Activated CD8-positive, alpha-beta memory T cell treated with anti-CD3 and anti-CD28 coated beads for 24 hours (primary cell): ENCODE results near the gene SCN7A.
"Not testable (repeated sequence)": the region's sequence is repeated elsewhere in the genome, so short reads cannot be mapped to it uniquely, and the experiment has no call there.

Source experiments
- DNase-seq: peaks from one replicate; pipeline ENCODE4 v3.0.0-alpha.2; 2020

Gene SCN7A

GRCh38 chr2:166451468-166451867, 42.6 kb downstream of the SCN7A start:
- DNase-seq: no peak

DNA sequence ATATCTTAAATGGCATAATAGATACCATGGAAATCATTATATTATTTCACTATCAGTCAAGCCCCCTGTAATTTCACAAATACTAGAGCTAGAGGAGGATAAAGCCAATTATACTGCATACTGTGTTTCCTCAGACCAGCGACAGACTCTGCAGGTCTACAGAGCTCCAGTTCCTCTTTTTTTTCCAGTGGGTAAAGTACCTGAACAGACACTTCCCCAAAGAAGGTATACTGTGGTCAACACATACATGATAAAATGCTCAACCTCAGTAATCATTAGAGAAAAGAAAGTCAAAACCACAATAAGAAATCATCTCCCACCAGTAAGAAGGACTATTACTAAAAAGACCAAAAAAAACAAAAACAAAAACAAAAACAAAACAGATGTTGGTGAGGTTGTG, 44.6 kb downstream of the SCN7A start:
- DNase-seq: no peak

- DNase-seq: no peak
Measured at GRCh38 chr2:166448106-166448505, 45.9 kb downstream of the SCN7A start.

GRCh38 chr2:166444306-166444705, 49.7 kb downstream of the SCN7A start:
- no peak for DNase-seq

DNA sequence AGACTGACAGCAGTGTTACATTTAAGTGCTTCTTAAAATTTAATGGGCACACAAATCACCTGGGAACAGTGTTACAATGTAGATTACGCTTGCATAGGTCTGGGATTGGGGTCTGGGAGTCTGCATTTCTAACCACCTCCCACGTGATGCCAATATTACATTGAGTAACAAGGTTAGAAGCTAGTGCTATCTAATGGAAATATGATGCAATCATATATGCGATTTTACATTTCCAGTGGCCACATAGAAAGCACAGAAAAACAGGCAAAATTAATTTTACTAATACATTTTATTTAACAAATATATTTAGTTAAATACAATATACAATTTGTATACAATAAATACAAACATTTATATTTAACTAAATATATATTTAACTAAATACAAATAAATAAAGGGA, 53.7 kb downstream of the SCN7A start:
- no peak for DNase-seq

GRCh38 chr2:166439078-166439477, 55.0 kb downstream of the SCN7A start:
- DNase-seq: no peak

- no peak for DNase-seq
Measured at GRCh38 chr2:166436976-166437375, 57.1 kb downstream of the SCN7A start.

DNA sequence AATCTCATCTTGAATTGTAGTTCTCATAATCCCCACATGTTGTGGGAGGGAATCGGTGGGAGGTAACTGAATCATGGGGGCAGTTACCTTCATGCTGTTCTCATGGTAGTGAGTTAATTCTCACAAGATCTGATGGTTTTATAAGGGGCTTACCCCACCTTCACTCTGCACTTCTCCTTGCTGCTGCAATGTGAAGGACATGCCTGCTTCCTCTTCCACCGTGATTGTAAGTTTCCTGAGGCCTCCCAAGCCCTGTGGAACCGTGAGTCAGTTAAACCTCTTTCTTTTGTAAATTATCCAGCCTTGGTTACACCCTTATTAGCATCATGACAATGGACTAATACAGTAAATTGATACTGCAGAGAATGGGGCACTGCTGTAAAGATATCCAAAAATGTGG, 57.9 kb downstream of the SCN7A start:
- DNase-seq: no peak

DNA sequence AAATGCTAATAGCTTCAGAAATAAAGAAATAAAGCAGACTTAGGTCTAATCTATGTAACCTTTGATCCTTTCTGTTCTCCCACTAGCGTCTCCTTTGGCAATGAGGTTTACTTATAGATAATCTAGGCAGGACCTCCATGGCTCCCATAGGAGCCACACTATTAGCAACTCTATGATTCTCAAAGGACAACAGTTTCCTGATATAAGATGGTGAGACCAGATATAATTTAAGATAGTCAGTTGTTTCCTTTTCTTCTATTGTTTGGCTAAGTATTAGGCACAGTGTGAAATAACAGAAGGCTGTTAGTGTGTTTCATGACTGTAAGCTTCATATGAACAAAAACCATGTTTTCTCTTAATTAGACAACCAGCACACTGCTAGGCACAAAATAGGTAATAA, 59.6 kb downstream of the SCN7A start:
- DNase-seq: no peak

- no peak for DNase-seq
Measured at GRCh38 chr2:166433457-166433856, 60.6 kb downstream of the SCN7A start.

- no peak for DNase-seq
Measured at GRCh38 chr2:166432331-166432730, 61.7 kb downstream of the SCN7A start.

DNA sequence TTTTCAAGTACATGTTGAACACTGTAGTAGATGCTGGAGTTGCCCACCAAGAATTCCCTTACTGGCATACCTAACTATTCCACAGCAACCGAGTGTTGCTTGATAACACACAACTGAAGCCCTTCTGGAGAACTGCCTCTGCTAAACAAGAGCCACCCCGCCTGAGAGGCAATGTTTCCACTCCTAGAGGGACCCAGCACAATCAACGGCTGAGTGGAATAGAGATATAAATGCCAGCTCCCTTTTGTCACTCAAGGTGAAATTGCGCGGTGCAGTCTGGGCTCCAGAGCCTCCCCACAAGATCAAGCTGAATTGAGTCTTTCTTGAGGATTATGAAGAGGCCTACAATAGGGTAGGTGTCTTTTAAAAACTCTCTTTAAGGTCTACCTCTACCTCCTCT, 69.2 kb downstream of the SCN7A start:
- DNase-seq: no peak

DNA sequence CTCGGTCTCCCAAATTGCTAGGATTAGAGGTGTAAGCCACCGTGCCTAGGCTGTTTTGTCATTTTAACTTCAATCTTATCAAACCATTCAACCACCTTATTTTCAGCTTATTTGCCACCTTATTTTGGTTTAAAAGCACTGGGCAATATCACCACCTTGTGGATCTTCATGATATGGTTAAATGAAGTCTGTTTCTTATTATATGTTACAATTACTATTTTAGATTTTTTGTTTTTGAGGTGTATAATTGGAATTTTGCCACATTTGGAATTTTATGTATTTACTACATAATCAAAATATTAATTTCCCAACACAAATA, 74.5 kb downstream of the SCN7A start:
- no peak for DNase-seq

GRCh38 chr2:166418853-166419615, 75.0 kb downstream of the SCN7A start:
- DNase-seq: no peak

GRCh38 chr2:166417669-166418068, 76.4 kb downstream of the SCN7A start:
- no peak for DNase-seq

- DNase-seq: no peak
Measured at GRCh38 chr2:166413255-166413654, 80.8 kb downstream of the SCN7A start.

DNA sequence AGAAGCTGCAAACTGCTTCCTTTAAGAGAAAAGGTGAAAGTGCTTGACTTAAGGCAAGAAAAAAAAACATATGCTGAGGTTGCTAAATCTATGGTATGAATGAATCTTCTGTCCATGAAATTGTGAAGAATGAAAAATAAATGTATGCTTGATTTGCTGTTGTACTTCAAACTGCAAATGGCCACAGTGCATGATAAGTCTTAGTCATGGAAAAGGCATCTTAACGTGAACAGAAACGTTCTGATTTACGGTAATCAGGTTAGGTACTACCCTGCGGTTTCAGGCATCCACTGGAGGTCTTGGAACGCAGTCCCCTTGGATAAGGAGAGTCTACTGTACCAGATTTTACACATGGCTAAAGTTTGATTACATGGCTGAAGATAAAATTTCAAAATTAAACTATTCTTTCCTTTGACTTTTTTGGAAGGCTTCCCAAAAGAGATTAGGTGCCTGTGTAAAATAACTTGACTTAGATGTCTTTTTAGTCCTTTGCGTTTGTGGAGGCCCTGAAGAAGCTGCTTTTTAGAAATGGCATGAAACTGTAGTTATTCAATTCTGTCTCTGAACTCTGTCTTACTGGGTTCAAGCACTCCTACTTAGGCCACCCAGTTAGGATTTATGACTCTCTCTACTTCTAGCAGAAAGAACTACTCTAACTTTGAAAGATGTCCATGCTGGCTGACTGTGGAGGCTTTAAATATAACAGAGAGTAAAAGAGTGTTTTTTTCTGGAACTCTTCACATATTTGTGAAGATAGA, 82.4 kb downstream of the SCN7A start:
- no peak for DNase-seq

- no peak for DNase-seq
Measured at GRCh38 chr2:166410828-166411472, 83.1 kb downstream of the SCN7A start.

DNA sequence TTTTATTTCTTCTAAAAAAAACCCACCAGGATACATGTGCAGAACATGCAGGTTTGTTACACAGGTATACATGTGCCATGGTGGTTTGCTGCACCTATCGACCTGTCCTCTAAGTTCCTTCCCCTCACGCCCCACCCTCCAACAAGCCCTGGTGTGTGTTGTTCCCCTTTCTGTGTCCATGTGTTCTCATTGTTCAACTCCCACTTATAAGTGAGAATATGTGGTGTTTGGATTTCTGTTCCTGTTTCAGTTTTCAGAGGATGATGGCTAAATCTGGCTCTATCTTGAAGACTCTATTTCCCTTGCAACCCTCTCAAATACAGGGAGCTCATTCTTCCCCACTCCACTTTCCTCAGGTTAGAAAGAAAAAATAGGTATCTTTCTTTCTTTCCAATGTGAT, 86.3 kb downstream of the SCN7A start:
- not testable (repeated sequence) for DNase-seq

DNA sequence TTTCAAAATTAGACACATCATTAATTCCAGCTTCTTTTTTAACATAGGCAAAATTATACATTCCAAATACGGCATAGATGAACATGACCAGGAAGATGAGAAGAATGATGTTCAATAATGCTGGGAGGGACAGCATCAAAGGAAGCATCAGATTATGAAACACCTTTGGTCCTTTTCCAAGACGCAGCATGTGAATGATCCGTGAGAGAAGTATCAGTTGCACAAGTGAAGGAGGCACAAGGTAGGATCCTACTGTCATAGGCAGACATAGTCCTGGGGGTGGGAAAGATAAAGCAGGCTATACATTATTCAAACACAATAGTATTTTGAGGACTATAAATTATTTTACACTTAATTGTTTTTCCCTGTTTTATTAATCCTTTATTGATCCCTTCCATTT, 87.7 kb downstream of the SCN7A start:
- no peak for DNase-seq

GRCh38 chr2:166405569-166405926, 88.5 kb downstream of the SCN7A start:
- no peak for DNase-seq

GRCh38 chr2:166404831-166405568, 89.0 kb downstream of the SCN7A start:
- DNase-seq: no peak

DNA sequence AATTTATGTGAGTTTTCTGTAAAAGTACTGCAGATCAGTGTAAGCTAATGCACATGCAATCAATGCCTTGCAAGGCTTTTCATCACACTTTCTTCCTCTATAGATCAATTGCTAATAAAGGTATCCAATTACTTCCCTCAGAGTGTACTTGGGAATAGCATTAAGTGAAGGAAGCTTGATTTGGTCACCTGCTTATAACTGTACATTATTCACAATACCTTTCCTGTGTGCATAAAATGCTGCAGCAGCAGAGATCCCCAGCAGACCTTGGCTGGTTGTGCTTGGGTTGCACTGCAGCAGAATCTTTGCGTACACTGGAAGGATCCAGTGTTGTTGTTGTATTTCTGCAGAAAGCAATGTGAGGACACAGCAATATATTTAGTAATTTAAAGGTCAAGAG, 99.8 kb downstream of the SCN7A start:
- DNase-seq: no peak

- no peak for DNase-seq
Measured at GRCh38 chr2:166393008-166393407, 101.0 kb downstream of the SCN7A start.
